ENCODE measurements around the gene VSIG10L. TPM values are rescaled to one million over a fixed set of nuclear protein-coding genes. Genes with fewer than 3 reads are reported as not detected.

Gene VSIG10L
- total and polyA plus RNA-seq, 4 experiments from 2014 or later = 0.17 to 0.26 (median 0.22) TPM; not detected in 1

Other genes with a start within 250 kb of the VSIG10L start
- 10 to 100 TPM; 11.4 TPM for gene CTU1, start 233.7 kb downstream of the VSIG10L start, total RNA-seq
- gene CTU1, start 233.7 kb downstream of the VSIG10L start, polyA plus RNA-seq = 1 to 10 TPM; 1.4 to 9.2 TPM
- 1 to 10 TPM; 3.4 to 3.9 TPM for gene SIGLEC9, start 217.2 kb downstream of the VSIG10L start, total RNA-seq
- gene SIGLEC9, start 217.2 kb downstream of the VSIG10L start, polyA plus RNA-seq = 1 to 10 TPM; 2.4 to 2.6 TPM
- under 1 TPM; 0.25 to 0.52 TPM for gene SIGLEC7, start 199.8 kb downstream of the VSIG10L start, total RNA-seq
- gene SIGLEC7, start 199.8 kb downstream of the VSIG10L start, polyA plus RNA-seq = under 1 TPM in 1 of 2 donors, not detected in 1; 0.57 TPM
- gene CD33, start 117.1 kb downstream of the VSIG10L start, total RNA-seq = under 1 TPM; 0.47 to 0.58 TPM
- gene CD33, start 117.1 kb downstream of the VSIG10L start, polyA plus RNA-seq = not detected
- gene SIGLECL1, start 91.1 kb downstream of the VSIG10L start, total RNA-seq = not detected
- not detected for gene SIGLECL1, start 91.1 kb downstream of the VSIG10L start, polyA plus RNA-seq
- not detected for gene IGLON5, start 30.5 kb downstream of the VSIG10L start, total RNA-seq
- not detected for gene IGLON5, start 30.5 kb downstream of the VSIG10L start, polyA plus RNA-seq
- gene ETFB, start 24.2 kb upstream of the VSIG10L start, total RNA-seq = 10 to 100 TPM; 51.4 to 53.9 TPM
- 10 to 100 TPM; 65.2 to 97.0 TPM for gene ETFB, start 24.2 kb upstream of the VSIG10L start, polyA plus RNA-seq
- 1 to 10 TPM; 1.5 to 2.0 TPM for gene CLDND2, start 26.9 kb upstream of the VSIG10L start, total RNA-seq
- gene CLDND2, start 26.9 kb upstream of the VSIG10L start, polyA plus RNA-seq = not detected
- gene NKG7, start 30.5 kb upstream of the VSIG10L start, total RNA-seq = 1 to 10 TPM; 2.7 to 2.8 TPM
- gene NKG7, start 30.5 kb upstream of the VSIG10L start, polyA plus RNA-seq = 10 to 100 TPM; 36.5 to 44.3 TPM
- not detected for gene LIM2, start 45.8 kb upstream of the VSIG10L start, total RNA-seq
- not detected for gene LIM2, start 45.8 kb upstream of the VSIG10L start, polyA plus RNA-seq
- not detected for gene C19orf84, start 48.5 kb upstream of the VSIG10L start, total RNA-seq
- not detected for gene C19orf84, start 48.5 kb upstream of the VSIG10L start, polyA plus RNA-seq
- gene SIGLEC10, start 75.5 kb upstream of the VSIG10L start, total RNA-seq = under 1 TPM in 1 of 2 experiments, not detected in 1; 0.12 TPM
- under 1 TPM in 1 of 2 donors, not detected in 1; 0.39 TPM for gene SIGLEC10, start 75.5 kb upstream of the VSIG10L start, polyA plus RNA-seq
- not detected for gene SIGLEC8, start 116.3 kb upstream of the VSIG10L start, total RNA-seq
- not detected for gene SIGLEC8, start 116.3 kb upstream of the VSIG10L start, polyA plus RNA-seq
- gene CEACAM18, start 136.4 kb upstream of the VSIG10L start, total RNA-seq = not detected
- not detected for gene CEACAM18, start 136.4 kb upstream of the VSIG10L start, polyA plus RNA-seq
- not detected for gene SIGLEC12, start 159.7 kb upstream of the VSIG10L start, total RNA-seq
- gene SIGLEC12, start 159.7 kb upstream of the VSIG10L start, polyA plus RNA-seq = not detected
- gene SIGLEC6, start 189.5 kb upstream of the VSIG10L start, total RNA-seq = not detected
- gene SIGLEC6, start 189.5 kb upstream of the VSIG10L start, polyA plus RNA-seq = under 1 TPM in 1 of 2 donors, not detected in 1; 0.10 TPM
- gene ZNF175, start 229.1 kb upstream of the VSIG10L start, total RNA-seq = 10 to 100 TPM; 17.1 to 17.4 TPM
- 1 to 10 TPM in 1 of 2 donors, under 1 TPM in 1; 0.65 to 2.6 TPM for gene ZNF175, start 229.1 kb upstream of the VSIG10L start, polyA plus RNA-seq